Skeletal muscle satellite cell (primary cell): ENCODE measurements around the gene KLHL35.

Experiments
- H3K27me3 ChIP-seq: 2 replicates; pipeline ENCODE4 v1.7.0; 2013; ENCODE audit warnings: low read length; ENCODE audit not compliant: control insufficient read depth, insufficient read depth
- H3K36me3 ChIP-seq: 2 replicates; pipeline ENCODE4 v1.7.0; 2013; ENCODE audit warnings: mild to moderate bottlenecking, control low read depth, low read length; ENCODE audit not compliant: insufficient read depth
- H3K4me1 ChIP-seq: 2 replicates; pipeline ENCODE4 v1.7.0; 2013; ENCODE audit warnings: low read length; ENCODE audit not compliant: control insufficient read depth, insufficient read depth
- H3K4me2 ChIP-seq: 2 replicates; pipeline ENCODE4 v1.7.0; 2013; ENCODE audit warnings: mild to moderate bottlenecking, low read length
- H3K4me3 ChIP-seq: 2 replicates; pipeline ENCODE4 v1.7.0; 2013; ENCODE audit warnings: low read length
- H3K9ac ChIP-seq: 2 replicates; pipeline ENCODE4 v1.7.0; 2013; ENCODE audit warnings: mild to moderate bottlenecking, low read depth, low read length, moderate library complexity
- H3K9me3 ChIP-seq: replicated peaks from 2 replicates; pipeline ENCODE4 v1.7.0; 2013; ENCODE audit warnings: mild to moderate bottlenecking, control low read depth, low read length

Gene KLHL35

GRCh38 chr11:75465701-75466531, 32.9 kb upstream of the KLHL35 start:
- Histone ChIP-seq H3K36me3 (no peaks in the 10 kb centered on the region), H3K4me2 (no peak overlapping the region), H3K9me3 (no peaks in the 10 kb centered on the region), H3K4me1 (peaks cover 16% of the 10 kb centered on the region), H3K27me3 (no peaks in the 10 kb centered on the region), H3K4me3 (no peak overlapping the region), H3K9ac (no peak overlapping the region)

GRCh38 chr11:75463106-75463774, 30.2 kb upstream of the KLHL35 start:
- no peaks in the 10 kb centered on the region for H3K36me3 ChIP-seq
- H3K4me2 ChIP-seq, result no peak overlapping the region
- no peaks in the 10 kb centered on the region for H3K27me3 ChIP-seq
- peaks cover 7% of the 10 kb centered on the region for H3K4me1 ChIP-seq
- no peaks in the 10 kb centered on the region for H3K9me3 ChIP-seq
- no peak overlapping the region for H3K4me3 ChIP-seq
- no peak overlapping the region for H3K9ac ChIP-seq

- no peak overlapping the region for H3K4me2 ChIP-seq
- no peak overlapping the region for H3K9ac ChIP-seq
- no peaks in the 10 kb centered on the region for H3K36me3 ChIP-seq
- no peaks in the 10 kb centered on the region for H3K9me3 ChIP-seq
- H3K27me3 ChIP-seq, result no peaks in the 10 kb centered on the region
- H3K4me3 ChIP-seq, result no peak overlapping the region
- peaks cover 7% of the 10 kb centered on the region for H3K4me1 ChIP-seq
Observed at GRCh38 chr11:75462117-75462653, 29.2 kb upstream of the KLHL35 start.

GRCh38 chr11:75461151-75461550, 28.1 kb upstream of the KLHL35 start:
- Histone ChIP-seq H3K27me3 (no peaks in the 10 kb centered on the region), H3K36me3 (no peaks in the 10 kb centered on the region), H3K4me1 (peaks cover 5% of the 10 kb centered on the region), H3K9ac (no peak overlapping the region), H3K4me3 (no peak overlapping the region), H3K4me2 (no peak overlapping the region), H3K9me3 (no peaks in the 10 kb centered on the region)

GRCh38 chr11:75456596-75457183, 23.7 kb upstream of the KLHL35 start:
- Histone ChIP-seq H3K4me3 (no peak overlapping the region), H3K4me2 (no peak overlapping the region), H3K9me3 (no peaks in the 10 kb centered on the region), H3K9ac (no peak overlapping the region), H3K4me1 (peaks cover 11% of the 10 kb centered on the region), H3K27me3 (no peaks in the 10 kb centered on the region), H3K36me3 (no peaks in the 10 kb centered on the region)

GRCh38 chr11:75454987-75455386, 22.0 kb upstream of the KLHL35 start:
- Histone ChIP-seq H3K9ac (no peak overlapping the region), H3K4me1 (peaks cover 11% of the 10 kb centered on the region), H3K27me3 (no peaks in the 10 kb centered on the region)

GRCh38 chr11:75453916-75454655, 21.1 kb upstream of the KLHL35 start:
- H3K9me3 ChIP-seq, result no peaks in the 10 kb centered on the region
- no peaks in the 10 kb centered on the region for H3K36me3 ChIP-seq
- no peak overlapping the region for H3K4me3 ChIP-seq
- H3K4me1 ChIP-seq, result peaks cover 11% of the 10 kb centered on the region
- no peak overlapping the region for H3K9ac ChIP-seq
- H3K4me2 ChIP-seq, result peak overlapping the region; percentile 29
- no peaks in the 10 kb centered on the region for H3K27me3 ChIP-seq

More at GRCh38 chr11:75454987-75455386, 22.0 kb upstream of the KLHL35 start:
- Histone ChIP-seq H3K4me3 (no peak overlapping the region), H3K36me3 (no peaks in the 10 kb centered on the region), H3K4me2 (no peak overlapping the region), H3K9me3 (no peaks in the 10 kb centered on the region)

GRCh38 chr11:75450826-75451821, 18.1 kb upstream of the KLHL35 start:
- no peaks in the 10 kb centered on the region for H3K36me3 ChIP-seq
- no peak overlapping the region for H3K4me2 ChIP-seq
- H3K4me3 ChIP-seq, result no peak overlapping the region
- H3K27me3 ChIP-seq, result no peaks in the 10 kb centered on the region
- H3K9me3 ChIP-seq, result no peaks in the 10 kb centered on the region
- H3K4me1 ChIP-seq, result peaks cover 11% of the 10 kb centered on the region
- H3K9ac ChIP-seq, result no peak overlapping the region

- Histone ChIP-seq H3K9me3 (no peaks in the 10 kb centered on the region), H3K4me3 (no peak overlapping the region), H3K4me1 (peaks cover 11% of the 10 kb centered on the region), H3K4me2 (no peak overlapping the region), H3K36me3 (no peaks in the 10 kb centered on the region), H3K9ac (no peak overlapping the region), H3K27me3 (no peaks in the 10 kb centered on the region)
Observed at GRCh38 chr11:75450236-75450635, 17.2 kb upstream of the KLHL35 start.

GRCh38 chr11:75449776-75450175, 16.8 kb upstream of the KLHL35 start:
- no peak overlapping the region for H3K9ac ChIP-seq
- no peaks in the 10 kb centered on the region for H3K36me3 ChIP-seq
- no peak overlapping the region for H3K4me3 ChIP-seq
- no peaks in the 10 kb centered on the region for H3K27me3 ChIP-seq
- H3K4me1 ChIP-seq, result peaks cover 11% of the 10 kb centered on the region
- no peaks in the 10 kb centered on the region for H3K9me3 ChIP-seq
- H3K4me2 ChIP-seq, result no peak overlapping the region
